IMR-90 (cell line): Measurements from ENCODE around the gene ING5. TPM values are rescaled to one million over a fixed set of nuclear protein-coding genes. Genes with fewer than 3 reads are reported as not detected.

Experiments
- ATAC-seq: fragments of 200-7000 bp; cut with Tn5 transposase; 2 replicates; pipeline ENCODE4 v1.9.1; 2020; ENCODE audit warnings: low read depth, mild to moderate bottlenecking, moderate library complexity
- BruUV-seq: library from RNA; stranded (reverse); fragments of 400-500 nt; replicated peaks from 2 replicates; lab custom pipeline; 2021; lab: Mats Ljungman, UMichigan
- CTCF ChIA-PET: fragments of 300-600 bp; formaldehyde crosslinking; extraction: SDS; loops from one replicate; lab custom pipeline; 2021; ENCODE audit warnings: antibody characterized with exemption; lab: Yijun Ruan, JAX
- POLR2A ChIA-PET: fragments of 300-600 bp; sonication (Branson Sonifier 250); formaldehyde crosslinking; loops from one replicate; lab custom pipeline; 2022; ENCODE audit warnings: antibody characterized with exemption; ENCODE audit not compliant: unreplicated experiment; lab: Charles Lee
- DNase-seq: peaks from one replicate; pipeline ENCODE4 v3.0.0; 2013
- H2AFZ ChIP-seq: replicated peaks from 2 replicates; pipeline ENCODE3; 2013; ENCODE audit warnings: low read length, mild to moderate bottlenecking; ENCODE audit not compliant: poor library complexity
- H2AK5ac ChIP-seq: 2 replicates; pipeline ENCODE4 v1.6.1; 2013; ENCODE audit warnings: low read depth, low read length, inconsistent platforms
- H2AK9ac ChIP-seq: replicated peaks from 2 replicates; pipeline ENCODE3; 2013; ENCODE audit warnings: mild to moderate bottlenecking, low read depth, low read length, moderate library complexity; ENCODE audit not compliant: poor library complexity
- H2BK120ac ChIP-seq: 2 replicates; pipeline ENCODE4 v1.6.1; 2013; ENCODE audit warnings: low read depth, low read length, inconsistent platforms
- H2BK15ac ChIP-seq: 3 replicates; pipeline ENCODE4 v1.6.1; 2013; ENCODE audit warnings: low read depth, low read length, inconsistent platforms
- H2BK20ac ChIP-seq: 2 replicates; pipeline ENCODE4 v1.6.1; 2013; ENCODE audit warnings: low read depth, mild to moderate bottlenecking, inconsistent platforms, low read length, moderate library complexity
- H2BK5ac ChIP-seq: 2 replicates; pipeline ENCODE4 v1.6.1; 2013; ENCODE audit warnings: mild to moderate bottlenecking, low read depth, low read length, inconsistent platforms; ENCODE audit not compliant: poor library complexity, severe bottlenecking
- H3K14ac ChIP-seq: replicated peaks from 2 replicates; pipeline ENCODE4 v1.6.1; 2013; ENCODE audit warnings: low read depth, low read length, inconsistent platforms
- H3K18ac ChIP-seq: 2 replicates; pipeline ENCODE4 v1.6.1; 2013; ENCODE audit warnings: low read depth, low read length, control low read depth
- H3K23ac ChIP-seq: 2 replicates; pipeline ENCODE4 v1.6.1; 2013; ENCODE audit warnings: low read depth, low read length, inconsistent platforms
- H3K27ac ChIP-seq: 2 replicates; pipeline ENCODE4 v1.5.1; 2013; ENCODE audit warnings: mild to moderate bottlenecking, control low read depth, low read length; ENCODE audit not compliant: insufficient read depth
- H3K27me3 ChIP-seq: 2 replicates; pipeline ENCODE4 v1.6.1; 2013; ENCODE audit warnings: low read length; ENCODE audit not compliant: control insufficient read depth, insufficient read depth
- H3K36me3 ChIP-seq: 2 replicates; pipeline ENCODE4 v1.6.1; 2013; ENCODE audit warnings: low read length, mixed read lengths; ENCODE audit not compliant: control insufficient read depth, insufficient read depth
- H3K4ac ChIP-seq: 2 replicates; pipeline ENCODE4 v1.6.1; 2013; ENCODE audit warnings: low read depth, low read length, inconsistent platforms
- H3K4me1 ChIP-seq: 2 replicates; pipeline ENCODE4 v1.6.1; 2013; ENCODE audit warnings: low read length, mixed read lengths; ENCODE audit not compliant: control insufficient read depth, insufficient read depth
- H3K4me2 ChIP-seq: 2 replicates; pipeline ENCODE4 v1.6.1; 2013; ENCODE audit warnings: low read depth, mild to moderate bottlenecking, control low read depth, low read length, moderate library complexity
- H3K4me3 ChIP-seq: 2 replicates; pipeline ENCODE4 v1.5.1; 2013; ENCODE audit warnings: low read depth, mild to moderate bottlenecking, control low read depth, low read length, moderate library complexity; ENCODE audit not compliant: insufficient read depth
- H3K56ac ChIP-seq: 2 replicates; pipeline ENCODE4 v1.6.1; 2013; ENCODE audit warnings: low read length, inconsistent platforms; ENCODE audit not compliant: insufficient read depth; ENCODE audit errors: extremely low read depth
- H3K79me1 ChIP-seq, 2 experiments: 2 replicates each; pipeline ENCODE4 v1.6.1; 2013; ENCODE audit warnings: low read length in 2 of 2, inconsistent platforms in 1 of 2, low read depth in 1 of 2
- H3K9ac ChIP-seq: 2 replicates; pipeline ENCODE4 v1.6.1; 2013; ENCODE audit warnings: low read depth, low read length, control low read depth
- H3K9me1 ChIP-seq: 2 replicates; pipeline ENCODE4 v1.6.1; 2013; ENCODE audit warnings: low read length, inconsistent platforms; ENCODE audit not compliant: insufficient read depth
- H3K9me3 ChIP-seq: 2 replicates; pipeline ENCODE4 v1.6.1; 2013; ENCODE audit warnings: low read length; ENCODE audit not compliant: control insufficient read depth, insufficient read depth
- H4K20me1 ChIP-seq: 2 replicates; pipeline ENCODE4 v1.6.1; 2013; ENCODE audit warnings: low read length, inconsistent platforms; ENCODE audit not compliant: insufficient read depth
- H4K5ac ChIP-seq: 2 replicates; pipeline ENCODE4 v1.6.1; 2013; ENCODE audit warnings: mild to moderate bottlenecking, low read depth, low read length, control low read depth
- H4K8ac ChIP-seq, 2 experiments: 2 replicates each; pipeline ENCODE4 v1.6.1; 2013; ENCODE audit warnings: low read depth in 2 of 2, low read length in 2 of 2, control low read depth in 1 of 2, inconsistent platforms in 1 of 2
- H4K91ac ChIP-seq: 2 replicates; pipeline ENCODE4 v1.6.1; 2013; ENCODE audit warnings: low read depth, low read length, inconsistent platforms; ENCODE audit not compliant: insufficient read depth
- CEBPB ChIP-seq: IDR thresholded peaks from 2 replicates; pipeline ENCODE4 v1.6.1; 2012; ENCODE audit warnings: low read depth, low read length, improper control_type of control experiment
- MXI1 ChIP-seq: IDR thresholded peaks from 2 replicates; pipeline ENCODE4 v1.6.1; 2012; ENCODE audit warnings: low read depth, mild to moderate bottlenecking, low read length, moderate library complexity, borderline replicate concordance
- POLR2A ChIP-seq: IDR thresholded peaks from 2 replicates; pipeline ENCODE4 v1.6.1; 2012; ENCODE audit warnings: mild to moderate bottlenecking, low read depth, low read length
- RAD21 ChIP-seq: IDR thresholded peaks from 2 replicates; pipeline ENCODE4 v1.6.1; 2012; ENCODE audit warnings: low read length, improper control_type of control experiment
- WGBS, 2 experiments: methylation state at CpG; one replicate each; pipeline versions ENCODE4 v1.1.5 to v1.1.7; 2013; ENCODE audit warnings: missing lambda C conversion rate in 2 of 2; ENCODE audit not compliant: insufficient read length in 1 of 2; ENCODE audit errors: extremely low coverage in 2 of 2; 5-methylcytosine and 5-hydroxymethylcytosine counted together
- dilution Hi-C: fragments of 300-500 bp; cut with HindIII; formaldehyde crosslinking; loops from one replicate; pipeline ENCODE4 v1.14.3; 2018; ENCODE audit warnings: low sequenced_read_pairs; ENCODE audit not compliant: unreplicated experiment
- in situ Hi-C: fragments of 300-500 bp; cut with MboI; formaldehyde crosslinking; loops from 3 replicates; pipeline ENCODE4 v1.14.3; 2019; ENCODE audit warnings: low sequenced_read_pairs, inconsistent platforms, mixed read lengths
- intact Hi-C: fragments of 100-400 bp; cut with micrococcal nuclease; formaldehyde crosslinking; loops from 2 replicates; pipeline ENCODE4 v1.10.0; 2022
- polyA plus RNA-seq, 3 experiments: library from polyadenylated mRNA; depleted of rRNA; stranded (reverse); fragments of >200 nt; gene quantifications; 2 replicates each; pipeline ENCODE4 v1.2.3, GENCODE V29; 2012; ENCODE audit warnings: low replicate concordance in 1 of 3
- total RNA-seq: library from RNA; depleted of rRNA; stranded (reverse); fragments of >200 nt; gene quantifications from 2 replicates; pipeline ENCODE4 v1.2.3, GENCODE V29; 2012

ING5 gene
- total and polyA plus RNA-seq, 2 of the 4 experiments (the other 2 are of a cell fraction), result 36.1 to 38.9 TPM

- Histone ChIP-seq H2AFZ (no peak overlapping the region), H3K14ac (no peak overlapping the region), H3K27ac (no peak overlapping the region), H3K23ac (no peak overlapping the region), H3K9me3 (peaks cover 7% of the 10 kb centered on the region; the same call in 1 of the 2 replicates), H2AK5ac (no peak overlapping the region), H2BK20ac (no peak overlapping the region), H3K4me2 (no peak overlapping the region), H2BK120ac (no peak overlapping the region), H2AK9ac (peak overlapping the region; percentile 50), H3K56ac (no peak overlapping the region), H4K91ac (no peak overlapping the region), H3K9ac (no peak overlapping the region), H4K20me1 (no peaks in the 10 kb centered on the region; the same call in 1 of the 2 replicates), H4K5ac (no peak overlapping the region), H3K36me3 (peaks cover 33% of the 10 kb centered on the region), H3K79me1 (no peaks in the 10 kb centered on the region; a peak in 1 of 4 replicates), H2BK5ac (no peak overlapping the region), H3K27me3 (no peaks in the 10 kb centered on the region), H3K4me3 (no peak overlapping the region), H4K8ac (no peak overlapping the region), H3K4ac (no peak overlapping the region), H3K18ac (no peak overlapping the region), H2BK15ac (no peak overlapping the region), H3K9me1 (no peaks in the 10 kb centered on the region), H3K4me1 (no peaks in the 10 kb centered on the region)
- in situ Hi-C loops, result no loop called here
- POLR2A ChIA-PET, result no interaction called here
- CTCF ChIA-PET, result no interaction called here
- ATAC-seq (no peak), DNase-seq (no peak)
- no peak for TF ChIP-seq POLR2A
- TF ChIP-seq CEBPB, result peak; percentile 54; the same call in 1 of the 2 replicates
- no peak for TF ChIP-seq RAD21
- no peak for TF ChIP-seq MXI1
- intact Hi-C loops, result no loop called here
- 98% methylated on average over 33 of the region's 76 CpGs; no CpG with 5 or more reads in 1 of the 2 experiments for WGBS, 2 experiments
- dilution Hi-C loops, result no loop called here
- BruUV-seq, result no TSS peak
Measured at GRCh38 chr2:241724975-241725870, 23.4 kb downstream of the ING5 start.
